HUES64 (cell line): ENCODE measurements around the gene NUDT3.

ENCODE experiments used
- H3K27ac ChIP-seq: 2 replicates; pipeline ENCODE4 v1.7.0; 2013; ENCODE audit warnings: low read depth, low read length, inconsistent platforms
- H3K27me3 ChIP-seq: 2 replicates; pipeline ENCODE4 v1.6.1; 2013; ENCODE audit warnings: mild to moderate bottlenecking, low read length; ENCODE audit not compliant: insufficient read depth
- H3K36me3 ChIP-seq: 2 replicates; pipeline ENCODE4 v1.6.1; 2013; ENCODE audit warnings: mild to moderate bottlenecking, low read length; ENCODE audit not compliant: insufficient read depth
- H3K4me1 ChIP-seq: 2 replicates; pipeline ENCODE4 v1.6.1; 2013; ENCODE audit warnings: mild to moderate bottlenecking, low read length, moderate library complexity; ENCODE audit not compliant: insufficient read depth
- H3K4me3 ChIP-seq: 2 replicates; pipeline ENCODE4 v1.5.1; 2013; ENCODE audit warnings: mild to moderate bottlenecking, low read length, moderate library complexity
- H3K9ac ChIP-seq: 2 replicates; pipeline ENCODE4 v1.6.1; 2013; ENCODE audit warnings: mild to moderate bottlenecking, low read depth, low read length
- H3K9me3 ChIP-seq: 2 replicates; pipeline ENCODE4 v1.6.1; 2013; ENCODE audit warnings: low read depth, low read length; ENCODE audit not compliant: insufficient read depth
- WGBS: fragments of 150-250, 120-280 bp; methylation state at CpG from one replicate; pipeline ENCODE4 v1.1.7; 2013; ENCODE audit warnings: missing lambda C conversion rate; 5-methylcytosine and 5-hydroxymethylcytosine counted together

NUDT3 gene

GRCh38 chr6:34240329-34241248 is 151.9 kb downstream of the NUDT3 start:
- H3K9me3 ChIP-seq = no peaks in the 10 kb centered on the region
- peaks cover 70% of the 10 kb centered on the region for H3K36me3 ChIP-seq
- H3K27me3 ChIP-seq = no peaks in the 10 kb centered on the region
- H3K4me3 ChIP-seq = peak overlapping the region; percentile 97
- peaks cover 36% of the 10 kb centered on the region for H3K4me1 ChIP-seq
- H3K27ac ChIP-seq = peak overlapping the region; percentile 96
- H3K9ac ChIP-seq = peak overlapping the region; percentile 99; the same call in 1 of the 2 replicates
- WGBS = 91% methylated on average over 21 of the region's 22 CpGs

- peak overlapping the region; percentile 99; the same call in 1 of the 2 replicates for H3K9ac ChIP-seq
- H3K36me3 ChIP-seq = peaks cover 64% of the 10 kb centered on the region
- peak overlapping the region; percentile 97 for H3K4me3 ChIP-seq
- no peaks in the 10 kb centered on the region for H3K27me3 ChIP-seq
- 29% methylated on average over 1 of the region's 2 CpGs for WGBS
- H3K9me3 ChIP-seq = no peaks in the 10 kb centered on the region
- peaks cover 36% of the 10 kb centered on the region for H3K4me1 ChIP-seq
- peak overlapping the region; percentile 96; the same call in 1 of the 2 replicates for H3K27ac ChIP-seq
These were observed 152.6 kb downstream of the NUDT3 start for GRCh38 chr6:34239893-34240292.

GRCh38 chr6:34239500-34239825 is 153.0 kb downstream of the NUDT3 start:
- Histone ChIP-seq H3K9ac (peak overlapping the region; percentile 99), H3K36me3 (peaks cover 63% of the 10 kb centered on the region), H3K9me3 (no peaks in the 10 kb centered on the region), H3K4me3 (peak overlapping the region; percentile 97), H3K27me3 (no peaks in the 10 kb centered on the region), H3K4me1 (peaks cover 39% of the 10 kb centered on the region), H3K27ac (peak overlapping the region; percentile 96; the same call in 1 of the 2 replicates)
- 42% methylated on average over 3 of the region's 3 CpGs for WGBS

- peak overlapping the region; percentile 96 for H3K27ac ChIP-seq
- peak overlapping the region; percentile 99 for H3K9ac ChIP-seq
- H3K9me3 ChIP-seq = no peaks in the 10 kb centered on the region
- H3K4me1 ChIP-seq = peaks cover 45% of the 10 kb centered on the region
- H3K36me3 ChIP-seq = peaks cover 57% of the 10 kb centered on the region
- peak overlapping the region; percentile 97 for H3K4me3 ChIP-seq
- H3K27me3 ChIP-seq = no peaks in the 10 kb centered on the region
- 11% methylated on average over 14 of the region's 14 CpGs for WGBS
These were observed 153.6 kb downstream of the NUDT3 start for GRCh38 chr6:34238585-34239499.

- peak overlapping the region; percentile 97 for H3K4me3 ChIP-seq
- H3K9ac ChIP-seq = peak overlapping the region; percentile 99
- H3K4me1 ChIP-seq = peaks cover 43% of the 10 kb centered on the region
- H3K36me3 ChIP-seq = peaks cover 48% of the 10 kb centered on the region
- under 1% methylated on average over 64 of the region's 64 CpGs for WGBS
- H3K27me3 ChIP-seq = no peaks in the 10 kb centered on the region
- peak overlapping the region; percentile 96 for H3K27ac ChIP-seq
- no peaks in the 10 kb centered on the region for H3K9me3 ChIP-seq
These were observed 154.5 kb downstream of the NUDT3 start for GRCh38 chr6:34237722-34238584.

- Histone ChIP-seq H3K9ac (peak overlapping the region; percentile 99), H3K27me3 (no peaks in the 10 kb centered on the region), H3K36me3 (peaks cover 42% of the 10 kb centered on the region), H3K9me3 (no peaks in the 10 kb centered on the region), H3K4me3 (peak overlapping the region; percentile 97), H3K27ac (peak overlapping the region; percentile 100), H3K4me1 (peaks cover 45% of the 10 kb centered on the region)
- WGBS = under 1% methylated on average over 78 of the region's 78 CpGs
These were observed 155.2 kb downstream of the NUDT3 start for GRCh38 chr6:34237316-34237721.

- peaks cover 41% of the 10 kb centered on the region for H3K4me1 ChIP-seq
- H3K27me3 ChIP-seq = no peaks in the 10 kb centered on the region
- H3K36me3 ChIP-seq = peaks cover 35% of the 10 kb centered on the region
- under 1% methylated on average over 89 of the region's 91 CpGs for WGBS
- peak within 1 kb of the TSS; percentile 100 for H3K27ac ChIP-seq
- no peaks in the 10 kb centered on the region for H3K9me3 ChIP-seq
- H3K4me3 ChIP-seq = peak within 1 kb of the TSS; percentile 97
- H3K9ac ChIP-seq = peak within 1 kb of the TSS; percentile 99
These were observed 155.8 kb downstream of the NUDT3 start, which contains the start of gene HMGA1 for GRCh38 chr6:34236443-34237315. HMGA1 (plus strand) TSS chr6:34236873; CDS start chr6:34240781, 3,908 bp downstream.

- no peaks in the 10 kb centered on the region for H3K9me3 ChIP-seq
- peak overlapping the region; percentile 100 for H3K27ac ChIP-seq
- H3K27me3 ChIP-seq = no peaks in the 10 kb centered on the region
- peak overlapping the region; percentile 99 for H3K9ac ChIP-seq
- 0% methylated on average over 13 of the region's 13 CpGs for WGBS
- H3K4me3 ChIP-seq = peak overlapping the region; percentile 73
- H3K36me3 ChIP-seq = peaks cover 29% of the 10 kb centered on the region
- peaks cover 35% of the 10 kb centered on the region for H3K4me1 ChIP-seq
These were observed 156.4 kb downstream of the NUDT3 start for GRCh38 chr6:34236131-34236442.

GRCh38 chr6:34235307-34236130 is 156.9 kb downstream of the NUDT3 start:
- Histone ChIP-seq H3K27me3 (no peaks in the 10 kb centered on the region), H3K27ac (peak overlapping the region; percentile 100), H3K4me1 (peaks cover 30% of the 10 kb centered on the region), H3K36me3 (peaks cover 24% of the 10 kb centered on the region), H3K9me3 (no peaks in the 10 kb centered on the region), H3K9ac (peak overlapping the region; percentile 100), H3K4me3 (peak overlapping the region; percentile 73)
- 0% methylated on average over 65 of the region's 75 CpGs for WGBS
